GM12865 (cell line): ENCODE results near the gene TMTC2.
A peak's percentile ranks its signal among the peaks of the same experiment; 100 is the strongest.

Experiments
- DNase-seq: peaks from one replicate; pipeline ENCODE4 v3.0.0; 2010; ENCODE audit warnings: low read depth
- H3K4me3 ChIP-seq: 2 replicates; pipeline ENCODE4 v1.5.1; 2011; ENCODE audit warnings: mild to moderate bottlenecking, low read depth, low read length, control low read depth
- CTCF ChIP-seq: IDR thresholded peaks from 2 replicates; pipeline ENCODE4 v1.5.1; 2011; ENCODE audit warnings: low read length, control low read depth, low read depth, inconsistent platforms; ENCODE audit not compliant: insufficient read depth; ENCODE audit errors: missing control alignments

TMTC2 gene

GRCh38 chr12:82650627-82651337 is 35.9 kb upstream of the TMTC2 start:
- no peak for TF ChIP-seq CTCF
- peak; percentile 76 for DNase-seq
- H3K4me3 ChIP-seq = no peak overlapping the region

- no peak for DNase-seq
- no peak overlapping the region for H3K4me3 ChIP-seq
- no peak for TF ChIP-seq CTCF
These were observed 35.2 kb upstream of the TMTC2 start for GRCh38 chr12:82651489-82651888.

GRCh38 chr12:82652071-82652470 is 34.6 kb upstream of the TMTC2 start:
- no peak for TF ChIP-seq CTCF
- H3K4me3 ChIP-seq = no peak overlapping the region
- DNase-seq = no peak

GRCh38 chr12:82655751-82656150 is 31.0 kb upstream of the TMTC2 start:
- DNase-seq = no peak
- TF ChIP-seq CTCF = no peak
- H3K4me3 ChIP-seq = no peak overlapping the region

- no peak for DNase-seq
- TF ChIP-seq CTCF = no peak
- H3K4me3 ChIP-seq = no peak overlapping the region
These were observed 27.1 kb upstream of the TMTC2 start for GRCh38 chr12:82659343-82660207.

GRCh38 chr12:82660541-82661325 is 26.0 kb upstream of the TMTC2 start:
- no peak for TF ChIP-seq CTCF
- DNase-seq = no peak
- no peak overlapping the region for H3K4me3 ChIP-seq
